WTC11 (cell line): ENCODE measurements around the gene SETDB1.

Experiments used
- ATF6 ChIP-seq: sonication (generic); formaldehyde crosslinking; IDR thresholded peaks from 2 replicates; pipeline ENCODE4 v1.8.1; 2023; ENCODE audit warnings: mild to moderate bottlenecking, missing genetic modification reagents
- CREB1 ChIP-seq: sonication (generic); formaldehyde crosslinking; IDR thresholded peaks from 2 replicates; pipeline ENCODE4 v1.8.0; 2023; ENCODE audit warnings: mild to moderate bottlenecking, missing genetic modification reagents
- E2F1 ChIP-seq: sonication (generic); formaldehyde crosslinking; IDR thresholded peaks from 2 replicates; pipeline ENCODE4 v1.8.0; 2022; ENCODE audit warnings: mild to moderate bottlenecking, missing genetic modification reagents
- ESRRA ChIP-seq: sonication (generic); formaldehyde crosslinking; IDR thresholded peaks from 2 replicates; pipeline ENCODE4 v1.8.1; 2022; ENCODE audit warnings: mild to moderate bottlenecking, missing genetic modification reagents, borderline replicate concordance
- FOXJ3 ChIP-seq: sonication (generic); formaldehyde crosslinking; IDR thresholded peaks from 2 replicates; pipeline ENCODE4 v1.9.0; 2021; ENCODE audit warnings: missing genetic modification reagents, mild to moderate bottlenecking, borderline replicate concordance
- FOXK1 ChIP-seq: sonication (generic); formaldehyde crosslinking; IDR thresholded peaks from 2 replicates; pipeline ENCODE4 v1.8.0; 2022; ENCODE audit warnings: mild to moderate bottlenecking, moderate library complexity, missing genetic modification reagents
- NFYB ChIP-seq: sonication (generic); formaldehyde crosslinking; conservative IDR thresholded peaks from 2 replicates; pipeline ENCODE4 v1.8.0; 2022; ENCODE audit warnings: low read depth, missing genetic modification reagents
- NR2C2 ChIP-seq: sonication (generic); formaldehyde crosslinking; IDR thresholded peaks from 2 replicates; pipeline ENCODE4 v1.8.0; 2022; ENCODE audit warnings: mild to moderate bottlenecking, missing genetic modification reagents
- SMAD3 ChIP-seq: sonication (generic); formaldehyde crosslinking; IDR thresholded peaks from 2 replicates; pipeline ENCODE4 v1.8.0; 2022; ENCODE audit warnings: missing genetic modification reagents, mild to moderate bottlenecking, borderline replicate concordance
- SP1 ChIP-seq: sonication (generic); formaldehyde crosslinking; conservative IDR thresholded peaks from 2 replicates; pipeline ENCODE4 v1.8.1; 2022; ENCODE audit warnings: missing genetic modification reagents
- TF ChIP-seq, protein P1 (sequence below): fragments of 200-600 bp; IDR thresholded peaks from 2 replicates; pipeline ENCODE4 v1.8.0; 2022; ENCODE audit warnings: antibody characterized with exemption
- TF ChIP-seq, protein P2 (sequence below): sonication (generic); formaldehyde crosslinking; IDR thresholded peaks from 2 replicates; pipeline ENCODE4 v1.8.1; 2022; ENCODE audit warnings: low read depth, missing genetic modification reagents, borderline replicate concordance
- TF ChIP-seq, protein P3 (sequence below): sonication (generic); formaldehyde crosslinking; IDR thresholded peaks from 2 replicates; pipeline ENCODE4 v1.8.1; 2023; ENCODE audit warnings: mild to moderate bottlenecking, missing genetic modification reagents, borderline replicate concordance

DNA sequence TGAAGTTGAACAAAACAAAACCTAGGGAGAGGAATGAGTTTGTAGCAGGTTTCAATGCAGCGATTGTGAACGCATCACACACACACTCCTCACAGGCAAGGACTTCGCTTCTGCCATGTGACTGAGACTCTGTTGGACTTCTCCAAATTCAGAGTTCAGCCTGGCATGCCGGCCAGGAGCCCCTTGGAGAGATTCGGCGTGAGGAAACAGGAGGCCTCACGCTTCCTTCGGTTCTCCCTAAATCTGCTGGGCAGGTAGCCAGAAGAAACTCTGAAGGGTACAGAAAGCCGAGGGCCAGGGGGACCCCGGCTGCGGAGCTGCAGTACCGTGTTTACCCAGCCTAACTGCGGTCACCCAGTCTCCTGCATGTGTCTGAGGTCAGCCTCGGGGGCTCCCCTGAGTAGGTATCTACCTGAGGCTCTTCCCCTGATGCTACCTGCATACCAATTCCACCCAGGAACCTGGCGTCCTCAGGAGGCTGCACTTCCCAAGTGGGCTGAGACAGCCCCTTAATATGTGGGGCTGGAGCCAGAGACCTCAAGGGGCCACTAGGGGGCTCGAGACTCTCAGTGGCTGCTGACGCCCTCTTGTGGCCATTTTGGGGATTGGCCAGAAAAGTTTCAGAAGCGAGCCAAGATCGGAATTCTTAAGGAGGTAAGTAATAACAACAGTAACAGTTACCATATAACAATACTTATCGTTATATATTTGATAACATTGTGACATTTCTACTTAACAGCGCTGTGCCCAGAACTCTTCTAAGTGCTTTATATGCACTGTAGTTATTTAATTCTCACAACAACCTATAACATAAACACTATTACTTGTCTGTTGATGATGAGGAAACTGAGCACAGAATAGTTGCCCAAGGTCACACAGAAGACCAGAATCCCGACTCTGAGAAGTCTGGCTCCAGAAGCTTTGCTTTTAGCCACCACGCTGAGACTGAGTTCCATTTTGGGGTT, 53.2 kb downstream of the SETDB1 start:
- no peak for TF ChIP-seq FOXJ3
- TF ChIP-seq, protein P1, sequence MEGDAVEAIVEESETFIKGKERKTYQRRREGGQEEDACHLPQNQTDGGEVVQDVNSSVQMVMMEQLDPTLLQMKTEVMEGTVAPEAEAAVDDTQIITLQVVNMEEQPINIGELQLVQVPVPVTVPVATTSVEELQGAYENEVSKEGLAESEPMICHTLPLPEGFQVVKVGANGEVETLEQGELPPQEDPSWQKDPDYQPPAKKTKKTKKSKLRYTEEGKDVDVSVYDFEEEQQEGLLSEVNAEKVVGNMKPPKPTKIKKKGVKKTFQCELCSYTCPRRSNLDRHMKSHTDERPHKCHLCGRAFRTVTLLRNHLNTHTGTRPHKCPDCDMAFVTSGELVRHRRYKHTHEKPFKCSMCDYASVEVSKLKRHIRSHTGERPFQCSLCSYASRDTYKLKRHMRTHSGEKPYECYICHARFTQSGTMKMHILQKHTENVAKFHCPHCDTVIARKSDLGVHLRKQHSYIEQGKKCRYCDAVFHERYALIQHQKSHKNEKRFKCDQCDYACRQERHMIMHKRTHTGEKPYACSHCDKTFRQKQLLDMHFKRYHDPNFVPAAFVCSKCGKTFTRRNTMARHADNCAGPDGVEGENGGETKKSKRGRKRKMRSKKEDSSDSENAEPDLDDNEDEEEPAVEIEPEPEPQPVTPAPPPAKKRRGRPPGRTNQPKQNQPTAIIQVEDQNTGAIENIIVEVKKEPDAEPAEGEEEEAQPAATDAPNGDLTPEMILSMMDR = peak; percentile 100
- TF ChIP-seq FOXK1 = no peak
- no peak for TF ChIP-seq ESRRA
- no peak for TF ChIP-seq ATF6 (CRISPR knock-in tag)
- TF ChIP-seq, protein P2, sequence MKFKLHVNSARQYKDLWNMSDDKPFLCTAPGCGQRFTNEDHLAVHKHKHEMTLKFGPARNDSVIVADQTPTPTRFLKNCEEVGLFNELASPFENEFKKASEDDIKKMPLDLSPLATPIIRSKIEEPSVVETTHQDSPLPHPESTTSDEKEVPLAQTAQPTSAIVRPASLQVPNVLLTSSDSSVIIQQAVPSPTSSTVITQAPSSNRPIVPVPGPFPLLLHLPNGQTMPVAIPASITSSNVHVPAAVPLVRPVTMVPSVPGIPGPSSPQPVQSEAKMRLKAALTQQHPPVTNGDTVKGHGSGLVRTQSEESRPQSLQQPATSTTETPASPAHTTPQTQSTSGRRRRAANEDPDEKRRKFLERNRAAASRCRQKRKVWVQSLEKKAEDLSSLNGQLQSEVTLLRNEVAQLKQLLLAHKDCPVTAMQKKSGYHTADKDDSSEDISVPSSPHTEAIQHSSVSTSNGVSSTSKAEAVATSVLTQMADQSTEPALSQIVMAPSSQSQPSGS = no peak
- TF ChIP-seq NFYB (CRISPR knock-in tag) = no peak
- no peak for TF ChIP-seq SMAD3 (CRISPR knock-in tag)
- TF ChIP-seq, protein P3, sequence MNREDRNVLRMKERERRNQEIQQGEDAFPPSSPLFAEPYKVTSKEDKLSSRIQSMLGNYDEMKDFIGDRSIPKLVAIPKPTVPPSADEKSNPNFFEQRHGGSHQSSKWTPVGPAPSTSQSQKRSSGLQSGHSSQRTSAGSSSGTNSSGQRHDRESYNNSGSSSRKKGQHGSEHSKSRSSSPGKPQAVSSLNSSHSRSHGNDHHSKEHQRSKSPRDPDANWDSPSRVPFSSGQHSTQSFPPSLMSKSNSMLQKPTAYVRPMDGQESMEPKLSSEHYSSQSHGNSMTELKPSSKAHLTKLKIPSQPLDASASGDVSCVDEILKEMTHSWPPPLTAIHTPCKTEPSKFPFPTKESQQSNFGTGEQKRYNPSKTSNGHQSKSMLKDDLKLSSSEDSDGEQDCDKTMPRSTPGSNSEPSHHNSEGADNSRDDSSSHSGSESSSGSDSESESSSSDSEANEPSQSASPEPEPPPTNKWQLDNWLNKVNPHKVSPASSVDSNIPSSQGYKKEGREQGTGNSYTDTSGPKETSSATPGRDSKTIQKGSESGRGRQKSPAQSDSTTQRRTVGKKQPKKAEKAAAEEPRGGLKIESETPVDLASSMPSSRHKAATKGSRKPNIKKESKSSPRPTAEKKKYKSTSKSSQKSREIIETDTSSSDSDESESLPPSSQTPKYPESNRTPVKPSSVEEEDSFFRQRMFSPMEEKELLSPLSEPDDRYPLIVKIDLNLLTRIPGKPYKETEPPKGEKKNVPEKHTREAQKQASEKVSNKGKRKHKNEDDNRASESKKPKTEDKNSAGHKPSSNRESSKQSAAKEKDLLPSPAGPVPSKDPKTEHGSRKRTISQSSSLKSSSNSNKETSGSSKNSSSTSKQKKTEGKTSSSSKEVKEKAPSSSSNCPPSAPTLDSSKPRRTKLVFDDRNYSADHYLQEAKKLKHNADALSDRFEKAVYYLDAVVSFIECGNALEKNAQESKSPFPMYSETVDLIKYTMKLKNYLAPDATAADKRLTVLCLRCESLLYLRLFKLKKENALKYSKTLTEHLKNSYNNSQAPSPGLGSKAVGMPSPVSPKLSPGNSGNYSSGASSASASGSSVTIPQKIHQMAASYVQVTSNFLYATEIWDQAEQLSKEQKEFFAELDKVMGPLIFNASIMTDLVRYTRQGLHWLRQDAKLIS (CRISPR knock-in tag) = no peak
- TF ChIP-seq E2F1 = no peak
- TF ChIP-seq SP1 = no peak
- no peak for TF ChIP-seq NR2C2 (CRISPR knock-in tag)
- TF ChIP-seq CREB1 (CRISPR knock-in tag) = no peak
